Activated CD8-positive, alpha-beta T cell treated with anti-CD3 and anti-CD28 coated beads, Interleukin-2, amount 10 ng/mL, durations not matched to agents 7 days and 5 days (primary cell): ENCODE data around the gene HDAC4. TPM values are rescaled to one million over a fixed set of nuclear protein-coding genes. Genes with fewer than 3 reads are reported as not detected.

ENCODE experiments used
- ATAC-seq: fragments of 150-1000 bp; cut with Tn5 transposase; one replicate; pipeline ENCODE4 v1.10.0; 2021; ENCODE audit warnings: moderate library complexity
- CTCF ChIA-PET: fragments of 350-600 bp; sonication (Branson Sonifier 250); formaldehyde crosslinking; loops from one replicate; lab custom pipeline; 2021; ENCODE audit warnings: antibody characterized with exemption; lab: Charles Lee
- POLR2A ChIA-PET: fragments of 350-600 bp; sonication (Branson Sonifier 250); formaldehyde crosslinking; loops from one replicate; lab custom pipeline; 2021; ENCODE audit warnings: antibody characterized with exemption; lab: Charles Lee
- DNase-seq: peaks from one replicate; pipeline ENCODE4 v3.0.0-alpha.2; 2020
- H3K27ac Mint-ChIP-seq: one replicate; pipeline ENCODE4 v1.8.0; 2021; ENCODE audit warnings: mild to moderate bottlenecking, mixed read lengths
- H3K27me3 Mint-ChIP-seq: one replicate; pipeline ENCODE4 v1.8.0; 2021; ENCODE audit warnings: low read depth, mixed read lengths
- H3K36me3 Mint-ChIP-seq: one replicate; pipeline ENCODE4 v1.8.0; 2021; ENCODE audit warnings: low read depth, mixed read lengths
- H3K4me1 Mint-ChIP-seq: one replicate; pipeline ENCODE4 v1.8.0; 2021; ENCODE audit warnings: low read depth, mixed read lengths
- H3K4me3 Mint-ChIP-seq: one replicate; pipeline ENCODE4 v1.8.0; 2021; ENCODE audit warnings: mild to moderate bottlenecking, mixed read lengths
- H3K9me3 Mint-ChIP-seq: one replicate; pipeline ENCODE4 v1.8.0; 2022; ENCODE audit warnings: mixed read lengths; ENCODE audit not compliant: insufficient read depth
- total RNA-seq, 2 experiments: library from RNA; stranded (reverse); gene quantifications; one replicate each; pipeline ENCODE4 v1.2.3, GENCODE V29; 2021

The HDAC4 gene
- total RNA-seq, 2 experiments from 2014 or later, result 50.7 to 58.8 TPM

DNA sequence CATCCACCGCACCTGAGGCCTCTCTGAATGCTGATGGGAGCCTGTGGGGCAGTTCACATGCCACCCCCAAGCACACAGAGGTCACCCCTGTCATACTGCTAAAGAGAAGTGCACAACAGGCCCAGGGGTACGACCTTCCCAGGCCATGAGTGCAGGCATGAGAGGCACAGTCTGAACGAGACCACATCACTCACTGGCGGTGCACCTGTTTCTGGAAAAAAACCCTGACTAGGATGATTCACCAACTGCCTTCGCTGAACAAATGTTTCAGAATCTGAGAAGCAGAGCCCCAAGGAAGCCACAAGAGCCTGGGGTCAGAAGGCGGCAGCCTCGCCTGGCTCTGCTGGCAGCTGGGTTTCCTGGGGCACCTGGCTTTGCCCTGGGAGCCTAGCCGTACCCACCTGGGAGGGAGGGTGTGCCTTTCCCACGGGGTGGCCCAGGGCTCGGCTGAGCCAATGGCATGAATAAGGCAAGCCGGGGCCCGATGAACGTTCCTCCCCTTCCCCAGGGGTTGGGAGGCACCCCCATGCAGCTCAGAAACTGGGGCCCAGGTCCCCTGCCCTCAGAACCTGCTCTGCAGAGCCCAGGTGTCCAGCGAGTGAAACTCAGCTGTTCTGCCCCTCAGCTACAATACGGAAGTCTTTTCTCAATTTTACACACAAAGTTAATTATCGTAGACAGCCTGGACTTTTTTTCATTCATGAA, 73.8 kb downstream of the HDAC4 start:
- DNase-seq (peak; percentile 85), ATAC-seq (peak; percentile 78)
- no peaks in the 10 kb centered on the region for H3K27me3 Mint-ChIP-seq
- peaks cover 21% of the 10 kb centered on the region for H3K36me3 Mint-ChIP-seq
- H3K27ac Mint-ChIP-seq, result peak overlapping the region; percentile 89
- ChIA-PET POLR2A (interaction anchor here (0.8 to 1.0 kb wide), 4 partner anchors 29 to 60 kb away, joined by 3 to 5 read pairs (median 4); no protein-coding TSS in a partner anchor), CTCF (interaction anchor here (0.8 to 1.9 kb wide), 3 partner anchors 23 to 59 kb away, joined by 5 to 7 read pairs (median 6); no protein-coding TSS in a partner anchor)
- H3K4me1 Mint-ChIP-seq, result peaks cover 94% of the 10 kb centered on the region
- peak overlapping the region; percentile 48 for H3K4me3 Mint-ChIP-seq
- no peaks in the 10 kb centered on the region for H3K9me3 Mint-ChIP-seq

DNA sequence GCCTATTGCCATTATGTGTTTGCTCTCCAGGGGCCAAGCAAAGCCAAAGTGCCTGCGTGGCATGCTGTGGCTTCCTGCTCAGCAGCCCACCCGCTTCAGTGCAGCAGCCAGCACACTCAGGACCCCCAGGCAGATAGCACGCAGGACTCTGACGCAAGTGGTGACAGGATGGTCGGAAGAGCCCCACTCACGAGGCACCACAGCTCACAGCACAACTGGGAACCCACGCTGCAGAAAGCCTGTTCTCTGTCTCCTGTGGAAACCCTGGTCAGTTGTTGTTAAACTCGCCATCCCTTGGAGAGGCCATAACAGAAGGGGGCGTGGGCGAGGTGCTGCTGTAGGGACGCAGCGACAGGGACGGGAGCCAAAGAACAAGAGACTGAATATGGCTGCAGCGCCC, 76.4 kb downstream of the HDAC4 start:
- Mint-ChIP-seq H3K4me1 (peaks cover 85% of the 10 kb centered on the region), H3K36me3 (peaks cover 30% of the 10 kb centered on the region), H3K27ac (no peak overlapping the region), H3K27me3 (no peaks in the 10 kb centered on the region), H3K4me3 (no peak overlapping the region), H3K9me3 (no peaks in the 10 kb centered on the region)
- ATAC-seq, result no peak
- ChIA-PET CTCF (interaction anchor here (1.7 kb wide), 1 partner anchor 29 kb away, joined by 5 read pairs; no protein-coding TSS in a partner anchor), POLR2A (no interaction called here)
- no peak for DNase-seq

DNA sequence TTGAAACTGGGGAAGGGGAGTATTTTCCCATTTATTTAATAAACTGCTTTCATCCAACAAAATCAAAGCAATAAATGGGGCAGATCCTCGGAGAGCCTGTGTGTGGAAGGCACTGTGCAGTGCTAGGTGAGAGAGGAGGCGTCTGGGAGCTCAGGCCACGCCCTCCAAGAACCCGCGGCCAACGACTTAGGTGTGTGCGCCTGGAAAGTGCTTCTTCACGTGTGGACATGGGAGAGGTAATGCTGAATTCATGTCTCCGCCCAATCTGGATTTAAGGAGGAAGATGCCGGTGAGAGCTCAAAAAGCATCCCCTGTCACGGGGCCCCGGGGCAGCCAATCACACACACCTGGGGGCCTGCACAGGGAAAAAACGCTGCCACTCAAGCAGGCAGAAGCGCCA, 77.4 kb downstream of the HDAC4 start:
- ChIA-PET POLR2A (interaction anchor here (0.6 to 1.8 kb wide), 4 partner anchors 14 to 86 kb away, joined by 3 to 6 read pairs (median 5); no protein-coding TSS in a partner anchor), CTCF (interaction anchor here (1.1 to 1.7 kb wide), 3 partner anchors 28 to 64 kb away, joined by 3 to 5 read pairs (median 3); no protein-coding TSS in a partner anchor)
- ATAC-seq (no peak), DNase-seq (no peak)
- Mint-ChIP-seq H3K27me3 (no peaks in the 10 kb centered on the region), H3K9me3 (no peaks in the 10 kb centered on the region), H3K4me3 (no peak overlapping the region), H3K27ac (peak overlapping the region; percentile 98), H3K36me3 (peaks cover 32% of the 10 kb centered on the region), H3K4me1 (peaks cover 84% of the 10 kb centered on the region)

DNA sequence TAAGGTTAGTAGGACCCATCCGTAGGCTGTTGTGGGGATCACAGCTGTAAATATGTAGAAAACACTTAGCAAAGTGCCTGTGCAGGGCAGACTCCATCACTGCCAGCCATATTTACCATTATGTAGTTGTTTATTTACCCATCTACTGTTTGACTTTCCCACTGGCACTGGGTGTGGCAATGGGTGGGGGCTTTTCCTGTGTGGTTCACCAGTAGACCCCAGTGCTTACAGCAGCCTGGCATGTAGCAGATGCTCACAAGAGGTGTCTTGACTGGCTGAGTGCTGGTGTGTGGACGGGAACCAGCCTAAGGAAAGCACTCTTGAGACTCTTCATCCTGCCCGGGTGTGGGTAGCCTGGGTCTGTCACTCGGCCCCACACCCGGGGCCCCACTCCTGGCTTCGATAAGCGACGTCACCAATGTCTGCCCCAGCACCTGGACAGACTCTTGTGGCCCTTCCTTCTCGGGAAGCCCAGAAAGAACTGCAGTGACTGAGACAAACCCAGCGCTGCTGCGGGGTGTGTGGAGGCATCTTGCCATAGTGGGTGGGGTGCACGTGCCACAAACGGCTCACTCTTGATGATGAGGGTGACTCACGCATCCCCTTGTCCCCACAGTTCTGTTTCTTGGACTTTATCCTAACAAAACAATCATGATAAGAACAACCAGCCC, 78.3 kb downstream of the HDAC4 start:
- H3K27me3 Mint-ChIP-seq, result no peaks in the 10 kb centered on the region
- H3K4me1 Mint-ChIP-seq, result peaks cover 82% of the 10 kb centered on the region
- H3K36me3 Mint-ChIP-seq, result peaks cover 35% of the 10 kb centered on the region
- ChIA-PET POLR2A (interaction anchor here (0.7 to 2.6 kb wide), 19 partner anchors 9 to 162 kb away, joined by 3 to 17 read pairs (median 6); partner anchors contain the start of gene HDAC4), CTCF (interaction anchor here (1.0 to 2.2 kb wide), 10 partner anchors 27 to 178 kb away, joined by 3 to 10 read pairs (median 5); partner anchors contain the start of gene HDAC4)
- H3K4me3 Mint-ChIP-seq, result peak overlapping the region; percentile 27
- H3K9me3 Mint-ChIP-seq, result no peaks in the 10 kb centered on the region
- DNase-seq (peak; percentile 42), ATAC-seq (peak; percentile 9)
- H3K27ac Mint-ChIP-seq, result peak overlapping the region; percentile 98

DNA sequence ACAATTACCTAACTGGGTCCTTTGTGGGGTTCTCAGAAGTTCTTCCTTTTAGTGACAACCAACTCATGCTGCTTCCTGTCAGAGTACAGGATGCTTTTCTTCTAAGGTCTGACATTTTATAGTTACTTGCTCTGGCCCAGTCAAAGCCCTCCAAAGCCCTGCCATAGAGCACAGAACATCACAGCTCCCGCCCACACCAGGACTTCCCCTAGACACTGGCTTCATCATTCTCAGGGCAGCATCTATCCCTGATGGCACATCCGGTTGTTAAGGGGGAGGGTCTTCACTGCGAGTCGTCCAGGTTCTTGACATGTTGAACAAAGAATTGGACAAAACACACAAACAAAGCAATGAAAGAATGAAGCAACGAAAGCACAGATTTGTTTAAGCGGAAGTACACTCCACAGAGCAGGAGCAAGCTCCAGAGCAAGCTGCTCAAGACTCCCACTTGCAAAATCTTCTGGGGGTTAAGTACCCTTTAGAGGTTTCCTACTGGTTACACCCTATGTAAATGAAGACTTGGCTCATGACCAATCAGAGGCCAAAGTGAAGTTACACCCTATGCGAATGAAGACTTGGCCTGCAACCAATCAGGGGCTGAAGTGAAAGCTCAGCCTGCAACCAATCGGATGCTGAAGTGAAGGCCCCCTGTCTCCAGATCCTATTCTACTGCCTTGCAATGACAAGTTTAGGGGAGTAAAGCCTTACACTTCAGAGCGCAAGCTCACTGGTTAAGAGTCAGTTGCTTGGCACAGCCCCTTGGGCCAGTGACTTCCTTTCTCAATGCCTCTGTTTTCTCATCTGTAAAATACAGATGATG, 79.0 kb downstream of the HDAC4 start:
- peak overlapping the region; percentile 98 for H3K27ac Mint-ChIP-seq
- peaks cover 35% of the 10 kb centered on the region for H3K36me3 Mint-ChIP-seq
- H3K27me3 Mint-ChIP-seq, result no peaks in the 10 kb centered on the region
- peaks cover 82% of the 10 kb centered on the region for H3K4me1 Mint-ChIP-seq
- no peaks in the 10 kb centered on the region for H3K9me3 Mint-ChIP-seq
- DNase-seq (peak; percentile 75), ATAC-seq (peak; percentile 75)
- ChIA-PET CTCF (interaction anchor here (1.0 to 2.3 kb wide), 11 partner anchors 16 to 177 kb away, joined by 3 to 10 read pairs (median 5); partner anchors contain the start of gene HDAC4), POLR2A (interaction anchor here (0.7 to 2.6 kb wide), 21 partner anchors 9 to 162 kb away, joined by 3 to 17 read pairs (median 5); partner anchors contain the start of gene HDAC4)
- peak overlapping the region; percentile 74 for H3K4me3 Mint-ChIP-seq

DNA sequence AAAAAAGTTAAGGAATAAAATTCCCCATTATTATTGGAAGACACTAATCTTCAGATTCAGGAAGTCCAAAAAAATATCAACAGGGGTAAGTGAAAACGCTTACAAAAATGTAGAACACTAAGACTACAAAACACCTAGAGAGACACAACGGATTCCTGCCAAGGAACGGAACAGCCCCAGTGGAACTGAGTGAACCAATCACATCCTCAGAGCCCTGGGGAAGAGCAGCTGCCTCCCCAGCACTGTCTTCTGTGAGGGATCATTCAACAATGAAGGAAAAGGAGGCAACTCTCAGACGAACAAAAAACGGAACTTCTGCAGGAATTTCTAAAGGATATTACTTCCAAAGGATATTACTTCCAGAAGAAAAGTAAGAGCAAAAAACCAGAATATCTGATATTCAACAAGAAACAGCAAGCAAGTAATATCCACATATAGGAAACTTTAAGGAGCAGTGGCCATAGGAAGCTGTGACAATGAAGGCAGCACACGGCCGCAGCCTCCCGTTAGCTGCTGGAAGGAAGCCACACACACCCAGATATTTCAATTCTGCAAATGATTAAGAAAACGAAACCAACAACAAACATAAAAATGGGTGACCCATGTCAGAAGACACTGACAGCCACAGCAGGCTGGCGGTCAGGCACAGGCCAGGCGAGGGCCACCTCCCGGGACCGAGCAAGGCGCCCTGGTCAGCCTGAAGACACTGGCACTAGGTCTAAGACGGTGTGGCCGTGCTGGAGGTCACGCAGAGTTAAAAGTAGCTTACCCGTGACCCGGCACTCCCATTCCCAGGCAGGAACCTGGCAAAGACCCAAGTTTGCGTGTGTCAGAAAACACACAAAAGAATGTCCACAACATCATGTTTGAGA, 81.8 kb downstream of the HDAC4 start:
- peaks cover 66% of the 10 kb centered on the region for H3K4me1 Mint-ChIP-seq
- no peaks in the 10 kb centered on the region for H3K27me3 Mint-ChIP-seq
- H3K36me3 Mint-ChIP-seq, result peaks cover 37% of the 10 kb centered on the region
- peak overlapping the region; percentile 81 for H3K27ac Mint-ChIP-seq
- no peaks in the 10 kb centered on the region for H3K9me3 Mint-ChIP-seq
- ATAC-seq (no peak), DNase-seq (no peak)
- peak overlapping the region; percentile 60 for H3K4me3 Mint-ChIP-seq
- POLR2A ChIA-PET, result interaction anchor here (0.6 kb wide), 2 partner anchors 45 to 80 kb away, joined by 3 read pairs; no protein-coding TSS in a partner anchor
- CTCF ChIA-PET, result interaction anchor here (1.1 to 2.3 kb wide), 2 partner anchors 11 to 51 kb away, joined by 3 to 9 read pairs; no protein-coding TSS in a partner anchor

DNA sequence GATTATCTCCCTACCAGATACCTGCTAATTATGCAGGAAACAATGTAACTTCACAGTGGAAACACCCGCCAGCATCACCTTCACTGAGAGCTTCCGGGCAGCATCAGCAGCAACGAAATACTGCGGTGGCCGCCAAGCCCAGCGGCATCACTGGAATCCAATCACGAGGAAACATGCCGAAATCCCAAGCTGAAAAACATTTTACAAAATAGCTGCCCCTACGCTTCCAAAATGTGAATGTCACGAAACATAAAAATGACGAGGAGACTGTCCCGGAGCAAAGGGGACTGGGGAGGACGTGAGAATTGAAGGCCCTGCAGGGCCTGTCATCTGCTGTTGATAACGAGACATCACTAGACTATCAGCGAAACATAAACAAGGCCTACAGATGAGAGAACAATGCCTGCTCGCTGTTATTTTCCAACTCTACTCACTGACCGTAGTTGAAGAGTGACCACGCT, 82.6 kb downstream of the HDAC4 start:
- no peak for DNase-seq
- ChIA-PET POLR2A (interaction anchor here (1.1 to 1.2 kb wide), 2 partner anchors 13 to 51 kb away, joined by 3 read pairs; no protein-coding TSS in a partner anchor), CTCF (interaction anchor here (2.1 kb wide), 1 partner anchor 51 kb away, joined by 7 read pairs; no protein-coding TSS in a partner anchor)
- peaks cover 32% of the 10 kb centered on the region for H3K36me3 Mint-ChIP-seq
- H3K27me3 Mint-ChIP-seq, result no peaks in the 10 kb centered on the region
- H3K4me1 Mint-ChIP-seq, result peaks cover 57% of the 10 kb centered on the region
- H3K27ac Mint-ChIP-seq, result no peak overlapping the region
- H3K9me3 Mint-ChIP-seq, result no peaks in the 10 kb centered on the region
- no peak for ATAC-seq
- H3K4me3 Mint-ChIP-seq, result no peak overlapping the region

DNA sequence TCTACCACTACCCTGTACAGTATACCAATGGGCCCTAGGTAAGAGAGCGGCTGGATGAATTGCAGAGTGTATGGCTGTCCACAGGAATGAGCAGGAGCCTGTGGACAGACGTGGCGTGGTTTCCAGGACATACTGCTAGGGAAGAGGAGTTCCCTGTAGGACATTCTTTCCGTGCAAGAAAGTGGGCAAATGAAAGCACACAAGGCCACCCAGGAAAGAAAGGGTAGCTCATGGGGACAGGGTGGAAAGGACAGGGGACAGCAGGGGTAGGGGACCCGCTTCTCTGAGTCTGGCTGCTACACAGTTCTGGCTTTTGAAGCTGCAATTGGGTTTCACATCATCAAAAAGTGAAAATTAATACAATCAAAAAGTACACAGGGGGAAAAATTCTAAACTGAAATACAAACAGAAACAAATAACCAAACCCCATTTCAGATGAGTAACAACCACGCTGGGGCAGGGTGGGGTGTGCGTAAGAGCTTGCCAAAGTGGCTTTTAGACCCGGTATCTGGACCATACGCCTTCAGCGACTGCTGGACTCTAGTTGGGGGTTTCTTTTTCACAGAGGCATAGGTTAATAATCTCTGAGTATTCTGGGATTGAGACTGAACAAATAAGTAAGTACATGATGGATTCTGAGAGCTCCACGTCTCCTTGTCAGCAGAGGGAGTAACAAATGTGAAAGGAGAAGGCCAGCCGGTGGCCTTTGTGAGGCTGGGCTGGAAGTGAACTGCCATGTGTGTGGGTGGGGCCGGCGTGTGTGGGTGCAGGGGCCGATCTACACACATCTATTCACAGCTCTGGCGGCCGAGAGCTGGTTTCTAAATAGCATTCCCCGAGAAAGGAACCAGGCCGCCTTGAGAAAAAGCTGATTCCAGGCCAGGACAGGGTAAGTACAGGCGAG, 84.0 kb downstream of the HDAC4 start:
- peaks cover 44% of the 10 kb centered on the region for H3K4me1 Mint-ChIP-seq
- POLR2A ChIA-PET, result interaction anchor here (0.8 to 1.2 kb wide), 3 partner anchors 15 to 84 kb away, joined by 3 read pairs; partner anchors contain the start of gene HDAC4
- no peak for DNase-seq
- H3K27me3 Mint-ChIP-seq, result no peaks in the 10 kb centered on the region
- H3K9me3 Mint-ChIP-seq, result no peaks in the 10 kb centered on the region
- H3K4me3 Mint-ChIP-seq, result no peak overlapping the region
- no peak for ATAC-seq
- peaks cover 25% of the 10 kb centered on the region for H3K36me3 Mint-ChIP-seq
- H3K27ac Mint-ChIP-seq, result peak overlapping the region; percentile 8
- CTCF ChIA-PET, result interaction anchor here (2.1 kb wide), 1 partner anchor 50 kb away, joined by 7 read pairs; no protein-coding TSS in a partner anchor

DNA sequence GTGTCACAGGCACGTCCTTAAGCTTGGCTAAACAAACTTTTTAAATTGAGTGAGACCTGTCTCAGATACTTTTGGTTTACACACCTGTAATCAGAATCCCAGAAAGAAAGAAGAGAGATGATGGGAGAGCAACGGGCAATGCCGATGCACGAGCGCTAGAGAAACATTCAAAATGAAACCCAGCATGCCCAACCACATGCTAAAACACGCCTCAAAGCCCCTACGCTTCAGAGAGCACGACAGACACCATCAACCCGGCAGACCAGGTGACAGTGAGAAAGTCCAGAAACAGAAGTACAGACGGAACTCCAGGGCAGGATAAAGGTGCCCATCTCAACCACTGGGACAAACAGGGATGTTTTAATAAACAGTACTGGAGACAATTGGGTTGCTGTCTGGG, 85.5 kb downstream of the HDAC4 start:
- no peak for ATAC-seq
- Mint-ChIP-seq H3K36me3 (peaks cover 18% of the 10 kb centered on the region), H3K9me3 (no peaks in the 10 kb centered on the region), H3K27ac (no peak overlapping the region), H3K27me3 (no peaks in the 10 kb centered on the region), H3K4me1 (peaks cover 32% of the 10 kb centered on the region), H3K4me3 (no peak overlapping the region)
- CTCF ChIA-PET, result no interaction called here
- DNase-seq, result no peak
- POLR2A ChIA-PET, result no interaction called here
